ENCODE data around the gene NRXN3.

Gene NRXN3

DNA sequence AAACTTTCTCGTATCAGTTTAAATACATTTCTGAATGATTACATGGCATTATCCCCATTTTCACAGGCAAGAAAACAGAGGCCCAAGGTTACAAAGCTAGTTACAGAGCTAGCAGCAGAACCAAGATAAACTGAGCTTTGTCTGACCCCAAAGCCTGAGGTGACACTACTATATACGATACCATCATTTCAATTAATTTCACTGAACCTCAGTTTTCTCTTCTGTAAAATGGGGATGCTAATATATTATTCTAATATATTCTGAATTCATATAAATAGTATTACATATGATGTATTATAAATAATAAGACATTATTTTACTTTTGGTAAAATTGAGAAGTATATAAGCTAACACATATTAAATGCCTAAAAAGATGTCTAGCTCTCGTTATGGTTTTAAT, 143.3 kb downstream of the NRXN3 start:
- TF ChIP-seq, protein P1, sequence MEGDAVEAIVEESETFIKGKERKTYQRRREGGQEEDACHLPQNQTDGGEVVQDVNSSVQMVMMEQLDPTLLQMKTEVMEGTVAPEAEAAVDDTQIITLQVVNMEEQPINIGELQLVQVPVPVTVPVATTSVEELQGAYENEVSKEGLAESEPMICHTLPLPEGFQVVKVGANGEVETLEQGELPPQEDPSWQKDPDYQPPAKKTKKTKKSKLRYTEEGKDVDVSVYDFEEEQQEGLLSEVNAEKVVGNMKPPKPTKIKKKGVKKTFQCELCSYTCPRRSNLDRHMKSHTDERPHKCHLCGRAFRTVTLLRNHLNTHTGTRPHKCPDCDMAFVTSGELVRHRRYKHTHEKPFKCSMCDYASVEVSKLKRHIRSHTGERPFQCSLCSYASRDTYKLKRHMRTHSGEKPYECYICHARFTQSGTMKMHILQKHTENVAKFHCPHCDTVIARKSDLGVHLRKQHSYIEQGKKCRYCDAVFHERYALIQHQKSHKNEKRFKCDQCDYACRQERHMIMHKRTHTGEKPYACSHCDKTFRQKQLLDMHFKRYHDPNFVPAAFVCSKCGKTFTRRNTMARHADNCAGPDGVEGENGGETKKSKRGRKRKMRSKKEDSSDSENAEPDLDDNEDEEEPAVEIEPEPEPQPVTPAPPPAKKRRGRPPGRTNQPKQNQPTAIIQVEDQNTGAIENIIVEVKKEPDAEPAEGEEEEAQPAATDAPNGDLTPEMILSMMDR (IDR thresholded peaks at IDR 0.05), result no peak
- Histone ChIP-seq H3K4me3 (no peak overlapping the region), H3K27ac (no peak overlapping the region)
- DNase-seq (ENCODE audit: low spot score), result no peak

DNA sequence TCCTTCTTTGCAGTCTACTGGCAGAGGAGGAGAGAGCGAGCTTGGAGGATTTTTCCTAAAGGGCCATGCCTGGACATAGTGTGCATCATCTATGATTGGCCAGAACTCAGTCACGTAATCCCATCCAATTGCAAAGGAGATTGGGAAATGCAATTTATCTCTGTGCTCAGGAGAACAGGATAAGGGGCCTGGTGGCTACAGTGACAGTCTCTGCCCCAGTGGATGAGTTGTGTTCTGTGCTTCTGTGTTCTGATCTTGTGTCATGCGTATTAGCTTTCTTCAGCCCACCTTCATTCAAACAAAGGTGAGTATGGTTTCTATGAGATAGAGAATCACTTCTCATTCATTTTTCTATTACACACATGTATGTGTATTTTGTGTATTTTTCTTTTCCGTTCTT, 144.3 kb downstream of the NRXN3 start:
- no peak overlapping the region for H3K4me3 ChIP-seq
- TF ChIP-seq, protein P1 (IDR thresholded peaks at IDR 0.05), result no peak
- DNase-seq (ENCODE audit: low spot score), result no peak
- no peak overlapping the region for H3K27ac ChIP-seq

DNA sequence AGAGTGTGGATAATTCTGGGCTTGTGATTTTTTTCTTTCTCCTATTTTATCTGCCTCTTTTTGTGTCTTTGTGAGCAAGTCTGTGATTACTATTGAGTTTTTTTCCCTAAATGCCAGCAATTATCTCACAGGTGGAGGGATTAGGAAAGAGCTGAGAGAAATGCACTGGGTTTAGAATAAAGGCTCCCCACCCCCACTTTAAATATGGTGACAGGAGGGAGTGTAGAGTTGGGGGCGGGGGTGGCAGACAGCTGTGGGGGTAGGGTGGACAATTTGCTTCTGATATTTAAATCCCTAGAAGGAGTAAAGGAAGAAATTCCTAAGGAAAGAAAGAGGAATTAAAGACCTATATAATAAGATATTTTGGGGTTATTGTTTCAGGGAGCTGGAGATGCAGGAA, 145.9 kb downstream of the NRXN3 start:
- TF ChIP-seq, protein P1 (IDR thresholded peaks at IDR 0.05), result no peak
- H3K4me3 ChIP-seq, result no peak overlapping the region
- H3K27ac ChIP-seq, result no peak overlapping the region
- DNase-seq (ENCODE audit: low spot score), result no peak

DNA sequence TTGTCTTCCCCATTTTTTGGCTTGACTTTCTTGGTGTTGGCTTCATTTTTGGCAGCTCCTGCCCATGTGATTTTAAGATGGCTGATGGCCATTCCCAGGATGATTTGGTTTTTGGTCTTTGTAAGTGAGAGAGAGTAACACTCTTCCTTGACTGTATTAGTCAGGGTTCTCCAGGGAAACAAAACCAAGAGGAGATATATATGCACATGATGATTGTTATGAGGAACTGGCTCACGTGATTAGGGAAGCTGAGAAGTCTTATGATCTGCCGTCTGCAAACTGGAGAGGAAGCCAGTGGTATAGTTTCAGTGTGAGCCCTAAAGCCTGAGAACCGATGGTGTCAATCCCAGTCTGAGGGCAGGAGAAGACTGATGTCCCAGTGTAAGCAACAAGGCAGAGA, 146.6 kb downstream of the NRXN3 start:
- Histone ChIP-seq H3K4me3 (no peak overlapping the region), H3K27ac (no peak overlapping the region)
- TF ChIP-seq, protein P1 (IDR thresholded peaks at IDR 0.05), result no peak
- DNase-seq (ENCODE audit: low spot score), result no peak

DNA sequence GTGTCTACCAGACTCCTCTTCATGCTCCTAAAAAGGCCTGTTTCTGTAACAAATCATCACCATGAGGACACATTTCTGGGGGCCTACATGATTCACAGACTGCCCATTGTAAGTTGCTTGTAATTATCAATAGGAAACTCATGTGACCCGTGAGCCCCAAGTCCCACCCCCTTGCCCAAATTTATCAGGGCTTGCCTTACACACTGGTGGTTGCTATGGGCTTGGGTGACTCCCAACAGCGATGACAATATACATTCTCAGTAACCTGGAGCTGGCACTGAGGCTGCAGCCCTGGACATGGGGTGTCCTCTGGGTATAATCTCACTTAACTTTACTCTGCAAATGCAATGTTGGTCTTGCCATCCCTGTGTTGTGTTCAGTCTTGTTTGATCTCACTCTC, 149.2 kb downstream of the NRXN3 start:
- TF ChIP-seq, protein P1 (IDR thresholded peaks at IDR 0.05), result no peak
- H3K27ac ChIP-seq, result no peak overlapping the region
- no peak for DNase-seq (ENCODE audit: low spot score)
- no peak overlapping the region for H3K4me3 ChIP-seq

DNA sequence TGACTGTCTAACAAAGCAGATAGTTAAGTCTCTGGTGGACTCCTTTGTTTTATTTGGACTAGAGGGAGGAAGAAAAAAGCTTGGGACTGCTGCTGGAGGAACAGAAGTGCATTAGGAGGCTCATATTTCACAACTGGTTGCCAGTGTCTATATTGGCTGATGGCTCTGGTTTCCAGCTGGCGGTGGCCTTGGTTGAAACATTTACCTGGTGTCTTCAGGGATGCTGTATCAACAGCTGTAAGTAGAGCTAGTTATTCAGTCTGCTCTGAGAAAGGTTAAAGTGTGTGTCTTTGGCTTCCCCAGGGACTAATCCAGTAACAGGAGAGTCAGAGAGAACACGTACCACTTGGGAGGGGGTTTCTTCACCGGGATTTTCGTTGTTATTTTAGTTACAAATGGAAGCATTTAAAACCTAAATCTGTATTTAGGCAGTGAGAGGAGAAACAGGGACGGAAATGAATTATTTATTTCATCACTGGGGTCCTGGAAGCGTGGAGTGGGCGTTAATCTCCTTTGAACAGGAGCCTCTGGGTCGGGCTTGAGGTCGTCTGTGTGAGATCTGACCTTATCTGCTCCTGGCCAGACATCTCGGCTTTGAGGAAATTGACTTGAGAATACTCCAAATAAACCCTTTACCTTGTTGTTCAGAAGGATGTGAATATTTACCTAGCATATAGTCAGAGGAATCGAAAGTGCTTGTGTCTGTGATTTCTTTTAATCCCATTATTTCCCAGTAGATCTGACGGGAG, 149.9 kb downstream of the NRXN3 start:
- TF ChIP-seq, protein P1 (IDR thresholded peaks at IDR 0.05), result no peak
- no peak overlapping the region for H3K27ac ChIP-seq
- H3K4me3 ChIP-seq, result no peak overlapping the region
- no peak for DNase-seq (ENCODE audit: low spot score)

DNA sequence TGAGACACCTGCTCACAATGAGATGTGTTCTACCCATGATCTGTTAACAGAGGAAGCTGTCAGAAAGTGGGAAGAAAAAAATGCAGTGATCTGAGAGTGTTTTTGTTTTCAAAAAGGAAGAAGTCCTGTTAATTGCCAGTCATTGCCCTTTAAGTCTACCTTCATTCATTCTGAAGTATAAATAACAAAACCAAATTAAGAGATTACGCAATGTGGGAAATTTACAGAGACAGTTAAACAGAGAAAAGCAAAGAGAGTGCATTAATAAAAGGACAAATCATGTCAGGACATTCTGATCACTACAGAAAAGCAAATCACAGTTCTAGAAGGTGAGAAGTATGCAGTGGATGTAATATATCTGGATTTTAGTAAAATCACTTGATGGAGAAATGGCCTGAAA, 154.2 kb downstream of the NRXN3 start:
- Histone ChIP-seq H3K27ac (no peak overlapping the region), H3K4me3 (no peak overlapping the region)
- no peak for DNase-seq (ENCODE audit: low spot score)
- TF ChIP-seq, protein P1 (IDR thresholded peaks at IDR 0.05), result no peak

All from coronary artery (tissue), 2 donors.